T-helper 2 cell treated with Interferon-gamma antibody and Interleukin-4, amounts not matched to agents 5 μg/mL and 100 μg/mL, for 36 hours (primary cell): ENCODE data around the gene TMEM14C.

ENCODE experiments used
- DNase-seq: peaks from one replicate; pipeline ENCODE4 v3.0.0; 2021; ENCODE audit warnings: low spot score
- H3K27ac Mint-ChIP-seq: one replicate; pipeline ENCODE4 v1.8.0; 2021; ENCODE audit warnings: mild to moderate bottlenecking, mixed read lengths
- H3K27me3 Mint-ChIP-seq: one replicate; pipeline ENCODE4 v1.8.0; 2021; ENCODE audit warnings: low read depth, mixed read lengths
- H3K36me3 Mint-ChIP-seq: one replicate; pipeline ENCODE4 v1.8.0; 2021; ENCODE audit warnings: low read depth, mixed read lengths
- H3K4me1 Mint-ChIP-seq: one replicate; pipeline ENCODE4 v1.8.0; 2021; ENCODE audit warnings: low read depth, mixed read lengths
- H3K4me3 Mint-ChIP-seq: one replicate; pipeline ENCODE4 v1.8.0; 2022; ENCODE audit warnings: mild to moderate bottlenecking, moderate library complexity, mixed read lengths
- H3K9me3 Mint-ChIP-seq: one replicate; pipeline ENCODE4 v1.8.0; 2021; ENCODE audit warnings: mixed read lengths

Gene TMEM14C

GRCh38 chr6:10759312-10759839, 36.5 kb downstream of the TMEM14C start:
- Mint-ChIP-seq H3K4me1 (peaks cover 15% of the 10 kb centered on the region), H3K36me3 (peaks cover 55% of the 10 kb centered on the region), H3K27ac (no peak overlapping the region), H3K4me3 (no peak overlapping the region), H3K27me3 (no peaks in the 10 kb centered on the region), H3K9me3 (no peaks in the 10 kb centered on the region)
- DNase-seq: no peak

DNA sequence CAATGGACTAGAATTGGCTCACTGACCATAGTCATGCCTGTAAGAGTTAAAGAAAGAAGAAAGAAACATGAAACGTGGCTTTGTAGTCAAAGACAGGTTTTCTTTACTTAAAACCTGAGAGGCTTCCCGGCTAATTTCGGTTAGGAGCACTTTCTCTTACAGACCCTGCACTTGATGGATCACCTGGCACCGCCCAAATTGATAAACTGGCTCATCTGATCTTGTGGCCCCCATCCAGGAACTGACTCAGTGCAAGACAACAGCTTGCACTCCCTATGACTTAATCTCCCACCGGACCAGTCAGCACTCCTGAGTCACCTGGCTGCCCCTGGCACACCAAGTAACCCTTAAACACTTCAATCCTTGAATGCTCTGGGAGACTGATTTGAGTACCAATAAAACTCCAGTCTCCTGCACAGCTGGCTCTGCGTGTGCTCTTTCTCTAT, 37.0 kb downstream of the TMEM14C start:
- peaks cover 12% of the 10 kb centered on the region for H3K4me1 Mint-ChIP-seq
- no peak overlapping the region for H3K27ac Mint-ChIP-seq
- no peak for DNase-seq
- peaks cover 50% of the 10 kb centered on the region for H3K36me3 Mint-ChIP-seq
- no peak overlapping the region for H3K4me3 Mint-ChIP-seq
- H3K27me3 Mint-ChIP-seq: no peaks in the 10 kb centered on the region
- H3K9me3 Mint-ChIP-seq: no peaks in the 10 kb centered on the region

DNA sequence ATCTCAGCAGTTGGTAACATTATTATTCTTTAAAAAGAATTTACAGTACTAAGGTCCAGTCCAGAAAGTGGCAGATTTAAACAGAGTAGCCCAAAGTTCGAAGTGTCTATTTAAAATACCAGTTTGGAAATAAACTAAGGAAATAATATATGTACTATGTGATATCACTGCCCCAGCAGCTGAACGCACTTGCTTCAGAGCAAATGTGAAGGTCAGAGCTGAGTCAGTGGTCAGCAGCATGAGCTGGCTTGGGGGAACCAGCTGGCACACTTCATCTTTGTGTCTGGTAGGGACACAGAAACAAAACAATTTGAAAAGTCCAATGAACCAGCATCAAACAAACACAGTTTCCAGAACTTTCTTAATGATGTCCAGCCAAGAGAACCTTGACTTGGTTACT, 40.1 kb downstream of the TMEM14C start:
- Mint-ChIP-seq H3K27ac (no peak overlapping the region), H3K27me3 (no peaks in the 10 kb centered on the region), H3K9me3 (no peaks in the 10 kb centered on the region), H3K36me3 (peaks cover 27% of the 10 kb centered on the region), H3K4me1 (peaks cover 8% of the 10 kb centered on the region), H3K4me3 (no peak overlapping the region)
- no peak for DNase-seq

DNA sequence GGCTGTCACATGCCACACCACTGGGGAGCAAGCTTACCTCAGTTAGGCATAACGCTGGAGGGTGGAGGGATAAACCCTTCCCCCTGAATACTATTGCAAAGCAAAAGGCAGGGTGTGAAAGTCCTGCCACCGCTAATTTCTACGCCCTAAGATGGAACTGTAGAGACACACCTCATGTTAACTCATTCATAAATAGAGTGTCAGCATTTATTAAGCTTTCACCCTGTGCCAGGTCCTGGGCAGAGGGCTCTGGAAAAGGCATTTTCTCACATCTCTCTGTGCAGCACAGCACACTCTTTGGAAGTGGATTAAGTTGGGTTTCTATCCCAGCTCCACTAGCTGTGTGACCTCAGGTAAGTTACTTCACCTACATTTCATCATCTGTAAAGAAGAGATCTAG, 46.5 kb downstream of the TMEM14C start:
- DNase-seq: no peak
- Mint-ChIP-seq H3K27me3 (no peaks in the 10 kb centered on the region), H3K4me3 (no peak overlapping the region), H3K36me3 (peaks cover 2% of the 10 kb centered on the region), H3K4me1 (no peaks in the 10 kb centered on the region), H3K27ac (no peak overlapping the region), H3K9me3 (no peaks in the 10 kb centered on the region)

DNA sequence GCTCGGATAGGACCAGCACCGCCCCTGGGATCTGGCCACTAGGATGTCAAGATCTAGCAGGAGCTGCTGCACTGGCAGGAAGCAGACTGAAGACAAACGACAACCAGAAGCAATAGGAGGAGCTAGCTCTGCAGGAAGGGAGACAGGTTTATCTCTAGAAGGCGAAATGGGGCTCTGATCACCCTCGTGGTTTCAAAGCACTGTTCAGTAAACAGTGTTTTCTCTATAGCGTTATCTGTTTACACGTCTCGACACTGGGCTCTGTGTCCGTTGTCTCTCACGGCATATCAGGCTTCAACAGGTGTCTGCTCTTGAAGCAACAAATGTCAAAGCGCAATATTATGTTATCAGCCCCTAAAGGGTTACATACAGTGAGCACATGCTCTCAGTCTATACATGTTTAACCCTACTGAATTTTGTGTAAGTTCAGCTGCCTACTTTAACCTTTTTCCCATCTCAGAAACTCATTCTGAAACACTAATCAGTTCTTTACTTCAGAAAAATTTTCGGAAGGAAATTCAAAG, 48.6 kb downstream of the TMEM14C start:
- H3K27me3 Mint-ChIP-seq: no peaks in the 10 kb centered on the region
- H3K4me1 Mint-ChIP-seq: no peaks in the 10 kb centered on the region
- peaks cover 6% of the 10 kb centered on the region for H3K36me3 Mint-ChIP-seq
- H3K9me3 Mint-ChIP-seq: no peaks in the 10 kb centered on the region
- H3K27ac Mint-ChIP-seq: no peak overlapping the region
- no peak overlapping the region for H3K4me3 Mint-ChIP-seq
- no peak for DNase-seq

- H3K27me3 Mint-ChIP-seq: no peaks in the 10 kb centered on the region
- no peak overlapping the region for H3K4me3 Mint-ChIP-seq
- no peak overlapping the region for H3K27ac Mint-ChIP-seq
- DNase-seq: no peak
- no peaks in the 10 kb centered on the region for H3K9me3 Mint-ChIP-seq
- H3K36me3 Mint-ChIP-seq: peaks cover 14% of the 10 kb centered on the region
- peaks cover 10% of the 10 kb centered on the region for H3K4me1 Mint-ChIP-seq
These were observed 55.4 kb downstream of the TMEM14C start for GRCh38 chr6:10778230-10778629.

DNA sequence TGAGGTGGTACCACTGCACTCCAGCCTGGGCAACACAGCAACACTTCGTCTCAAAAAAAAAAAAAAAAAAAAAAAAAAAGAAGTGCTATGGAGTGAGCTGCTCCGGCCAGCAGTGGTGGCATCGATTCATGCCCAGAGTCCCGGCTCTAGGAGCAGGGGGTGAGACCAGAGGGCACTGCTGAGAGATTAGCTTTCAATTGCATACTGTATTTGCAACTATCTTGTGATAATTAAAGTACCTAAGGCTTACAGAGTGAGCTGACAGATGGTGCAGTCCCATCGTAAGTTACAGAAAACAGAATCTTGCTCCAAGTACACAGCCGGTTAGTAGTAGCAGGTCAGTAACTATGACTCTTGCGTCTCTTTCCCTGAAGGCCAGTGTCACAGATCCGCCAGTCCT, 56.2 kb downstream of the TMEM14C start:
- H3K27ac Mint-ChIP-seq: no peak overlapping the region
- H3K4me1 Mint-ChIP-seq: peaks cover 10% of the 10 kb centered on the region
- H3K27me3 Mint-ChIP-seq: no peaks in the 10 kb centered on the region
- H3K4me3 Mint-ChIP-seq: no peak overlapping the region
- peaks cover 18% of the 10 kb centered on the region for H3K36me3 Mint-ChIP-seq
- DNase-seq: no peak
- H3K9me3 Mint-ChIP-seq: no peaks in the 10 kb centered on the region
